HepG2 (cell line): ENCODE measurements around the gene DRD5.

ENCODE experiments used
- CTCF ChIP-seq: sonication (generic); formaldehyde crosslinking; IDR thresholded peaks from 2 replicates; pipeline ENCODE4 v1.5.0; 2020; ENCODE audit warnings: mild to moderate bottlenecking, missing genetic modification reagents, moderate library complexity
- NFYB ChIP-seq: sonication (generic); formaldehyde crosslinking; IDR thresholded peaks from 2 replicates; pipeline ENCODE4 v1.4.0; 2020; ENCODE audit warnings: missing genetic modification reagents
- PRDM4 ChIP-seq: sonication (generic); formaldehyde crosslinking; IDR thresholded peaks from 2 replicates; pipeline ENCODE4 v1.9.0; 2021; ENCODE audit warnings: missing genetic modification reagents, borderline replicate concordance
- TRIM24 ChIP-seq: sonication (generic); formaldehyde crosslinking; IDR thresholded peaks from 2 replicates; pipeline ENCODE4 v1.8.0; 2022; ENCODE audit warnings: mild to moderate bottlenecking, missing genetic modification reagents
- ZNF776 ChIP-seq: sonication (generic); formaldehyde crosslinking; IDR thresholded peaks from 2 replicates; pipeline ENCODE4 v1.4.0; 2020; ENCODE audit warnings: mild to moderate bottlenecking, missing genetic modification reagents

GRCh38 chr4:9811806-9812205, 30.4 kb downstream of the DRD5 start:
- TF ChIP-seq ZNF776 (CRISPR knock-in tag): no peak
- TF ChIP-seq TRIM24 (CRISPR knock-in tag): no peak
- no peak for TF ChIP-seq CTCF (CRISPR knock-in tag)
- no peak for TF ChIP-seq PRDM4 (CRISPR knock-in tag)
- TF ChIP-seq NFYB (CRISPR knock-in tag): no peak
